ENCODE data around the gene TBC1D21. TPM values are rescaled to one million over a fixed set of nuclear protein-coding genes. Genes with fewer than 3 reads are reported as not detected.

Gene TBC1D21
- total RNA-seq, 1 donor from 2014 or later = not detected

GRCh38 chr15:73900095-73900712 is 26.8 kb downstream of the TBC1D21 start:
- Histone ChIP-seq H3K27ac (ENCODE audit: low read depth, low read length) (peak overlapping the region; percentile 46), H3K9ac (ENCODE audit: low read length) (peak overlapping the region; percentile 47), H3K4me3 (ENCODE audit: insufficient read depth, low read depth, low read length) (no peak overlapping the region), H2AFZ (ENCODE audit: low read depth, low read length) (no peak overlapping the region), H3K79me2 (ENCODE audit: insufficient read depth, low read length) (no peaks in the 10 kb centered on the region), H3K27me3 (ENCODE audit: insufficient read depth, low read length) (no peaks in the 10 kb centered on the region), H3K4me1 (ENCODE audit: insufficient read depth, low read length) (peaks cover 36% of the 10 kb centered on the region), H3K36me3 (ENCODE audit: insufficient read depth, low read length) (no peaks in the 10 kb centered on the region), H3K4me2 (ENCODE audit: low read length) (peak overlapping the region; percentile 70), H3K9me3 (ENCODE audit: insufficient read depth, low read depth, low read length) (no peaks in the 10 kb centered on the region), H4K20me1 (ENCODE audit: insufficient read depth, low read length) (no peaks in the 10 kb centered on the region)
- Mint-ChIP-seq H3K4me3 (ENCODE audit: unreplicated experiment) (no peak overlapping the region), H3K9me3 (ENCODE audit: unreplicated experiment) (no peaks in the 10 kb centered on the region), H3K36me3 (ENCODE audit: low read depth, unreplicated experiment) (peaks cover 8% of the 10 kb centered on the region), H3K4me1 (ENCODE audit: low read depth, unreplicated experiment) (peaks cover 20% of the 10 kb centered on the region), H3K27me3 (ENCODE audit: low read depth, unreplicated experiment) (peaks cover 3% of the 10 kb centered on the region), H3K27ac (ENCODE audit: unreplicated experiment) (no peak overlapping the region)
- no peak for TF ChIP-seq CTCF (IDR thresholded peaks at IDR 0.05; ENCODE audit: insufficient read depth, low read depth, low read length)
- no peak for TF ChIP-seq EZH2 (IDR thresholded peaks at IDR 0.05; ENCODE audit: insufficient read depth, low read length)
- DNase-seq (ENCODE audit: low read depth) (peak; percentile 66), FAIRE-seq (no peak)

GRCh38 chr15:73901126-73901810 is 27.9 kb downstream of the TBC1D21 start:
- no peaks in the 10 kb centered on the region for H3K9me3 Mint-ChIP-seq (ENCODE audit: unreplicated experiment)
- no peak overlapping the region for H2AFZ ChIP-seq (ENCODE audit: low read depth, low read length)
- no peak overlapping the region for H3K9ac ChIP-seq (ENCODE audit: low read length)
- H3K4me3 ChIP-seq (ENCODE audit: insufficient read depth, low read depth, low read length) = no peak overlapping the region
- peaks cover 9% of the 10 kb centered on the region for H3K36me3 Mint-ChIP-seq (ENCODE audit: low read depth, unreplicated experiment)
- H3K27me3 Mint-ChIP-seq (ENCODE audit: low read depth, unreplicated experiment) = peaks cover 3% of the 10 kb centered on the region
- no peak overlapping the region for H3K4me2 ChIP-seq (ENCODE audit: low read length)
- H3K4me1 ChIP-seq (ENCODE audit: insufficient read depth, low read length) = peaks cover 36% of the 10 kb centered on the region
- no peak for FAIRE-seq
- no peaks in the 10 kb centered on the region for H3K36me3 ChIP-seq (ENCODE audit: insufficient read depth, low read length)
- no peaks in the 10 kb centered on the region for H3K79me2 ChIP-seq (ENCODE audit: insufficient read depth, low read length)
- H3K4me3 Mint-ChIP-seq (ENCODE audit: unreplicated experiment) = no peak overlapping the region
- no peaks in the 10 kb centered on the region for H3K9me3 ChIP-seq (ENCODE audit: insufficient read depth, low read depth, low read length)
- H3K27ac ChIP-seq (ENCODE audit: low read depth, low read length) = no peak overlapping the region
- TF ChIP-seq EZH2 (IDR thresholded peaks at IDR 0.05; ENCODE audit: insufficient read depth, low read length) = no peak
- TF ChIP-seq CTCF (IDR thresholded peaks at IDR 0.05; ENCODE audit: insufficient read depth, low read depth, low read length) = no peak
- no peaks in the 10 kb centered on the region for H4K20me1 ChIP-seq (ENCODE audit: insufficient read depth, low read length)
- no peak for DNase-seq (ENCODE audit: low read depth)
- H3K27ac Mint-ChIP-seq (ENCODE audit: unreplicated experiment) = no peak overlapping the region
- H3K27me3 ChIP-seq (ENCODE audit: insufficient read depth, low read length) = no peaks in the 10 kb centered on the region
- peaks cover 20% of the 10 kb centered on the region for H3K4me1 Mint-ChIP-seq (ENCODE audit: low read depth, unreplicated experiment)

Data from astrocyte (in vitro differentiated cells and primary cell).